ENCODE data around the gene OR4B1.

OR4B1 gene

DNA sequence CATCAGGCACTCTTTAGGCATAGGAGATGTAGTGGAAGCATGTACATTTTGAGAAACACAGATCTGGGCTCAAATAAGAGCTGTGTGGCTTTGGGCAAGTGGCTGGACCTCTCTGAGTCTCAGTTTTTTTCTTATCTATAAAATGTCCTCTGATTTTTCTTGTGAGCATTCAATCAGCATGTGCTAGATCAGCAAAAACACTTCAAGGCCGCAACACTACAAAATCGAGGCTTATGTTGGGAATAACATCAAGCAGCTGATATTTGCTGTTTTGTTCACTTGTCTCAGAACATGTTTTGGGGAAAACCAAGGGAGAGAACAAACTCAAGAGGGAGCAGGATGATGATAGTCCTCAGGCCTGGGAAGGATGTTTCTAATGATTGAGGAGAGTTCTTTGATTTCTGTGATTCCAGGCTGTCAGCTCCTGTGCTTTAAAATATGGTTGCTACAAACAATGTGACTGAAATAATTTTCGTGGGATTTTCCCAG, 46.9 kb downstream of the OR4B1 start, which contains the start of gene OR4X1:
Gene OR4X1 (plus strand): TSS at position 439 of the 489 bp plus-strand sequence. CDS start 0 bp downstream, at position 439.
- DNase-seq: no peak
